ENCODE results near the gene NEDD4. TPM values are rescaled to one million over a fixed set of nuclear protein-coding genes. Genes with fewer than 3 reads are reported as not detected.

The NEDD4 gene
- total and polyA plus RNA-seq, 2 experiments from 2014 or later, result 11.0 to 21.8 TPM

GRCh38 chr15:55800216-55800615 is 193.2 kb downstream of the NEDD4 start:
- in situ Hi-C loops (cut with MboI), result no loop called here
- TF ChIP-seq EZH2 (IDR thresholded peaks at IDR 0.05; ENCODE audit: insufficient read depth, poor library complexity, severe bottlenecking), result no peak
- no peak for TF ChIP-seq EZH2phosphoT487 (IDR thresholded peaks at IDR 0.05; ENCODE audit: insufficient read depth, low read depth)
- no peak overlapping the region for H3K4me2 ChIP-seq (ENCODE audit: unreplicated experiment)
- no peak overlapping the region for H3K4me3 ChIP-seq
- 92 to 93% methylated on average over 2 of the region's 2 CpGs for WGBS, 2 experiments (ENCODE audit: low coverage in 1 of 2, low lambda C conversion rate in 2 of 2, missing lambda C conversion rate in 2 of 2)
- H3K9me3 ChIP-seq (ENCODE audit: low read depth), result no peaks in the 10 kb centered on the region
- H3F3A ChIP-seq (ENCODE audit: insufficient read depth), result no peaks in the 10 kb centered on the region
- H4K20me1 ChIP-seq (ENCODE audit: insufficient read depth), result no peaks in the 10 kb centered on the region
- no peak overlapping the region for H3K27ac ChIP-seq
- no peaks in the 10 kb centered on the region for H3K79me2 ChIP-seq (ENCODE audit: insufficient read depth)
- H3K36me3 ChIP-seq (ENCODE audit: low read depth), result no peaks in the 10 kb centered on the region
- H3K4me1 ChIP-seq (ENCODE audit: insufficient read depth), result no peaks in the 10 kb centered on the region
- peak overlapping the region; percentile 94 for H2AFZ ChIP-seq
- DNase-seq, result no peak
- H3K9ac ChIP-seq, result no peak overlapping the region
- 0 out of 2 replicates have a peak, but pooled peaks cover 11% of the 10 kb centered on the region for H3K27me3 ChIP-seq (replicated peaks; ENCODE audit: insufficient read depth)
- no peaks in the 10 kb centered on the region for H3K9me2 ChIP-seq (ENCODE audit: insufficient read depth)

- no peak overlapping the region for H3K4me3 ChIP-seq
- H3K9ac ChIP-seq, result no peak overlapping the region
- TF ChIP-seq EZH2phosphoT487 (IDR thresholded peaks at IDR 0.05; ENCODE audit: insufficient read depth, low read depth) (no peak), EZH2 (IDR thresholded peaks at IDR 0.05; ENCODE audit: insufficient read depth, poor library complexity, severe bottlenecking) (no peak)
- H3K4me2 ChIP-seq (ENCODE audit: unreplicated experiment), result no peak overlapping the region
- in situ Hi-C loops (cut with MboI), result no loop called here
- H3K27ac ChIP-seq, result no peak overlapping the region
- no peaks in the 10 kb centered on the region for H3K4me1 ChIP-seq (ENCODE audit: insufficient read depth)
- peak overlapping the region; percentile 94 for H2AFZ ChIP-seq
- no peaks in the 10 kb centered on the region for H3F3A ChIP-seq (ENCODE audit: insufficient read depth)
- no peaks in the 10 kb centered on the region for H3K9me2 ChIP-seq (ENCODE audit: insufficient read depth)
- DNase-seq, result peak; percentile 66
- 0 out of 2 replicates have a peak, but pooled peaks cover 8% of the 10 kb centered on the region for H3K27me3 ChIP-seq (replicated peaks; ENCODE audit: insufficient read depth)
- H3K36me3 ChIP-seq (ENCODE audit: low read depth), result no peaks in the 10 kb centered on the region
- H3K9me3 ChIP-seq (ENCODE audit: low read depth), result no peaks in the 10 kb centered on the region
- no peaks in the 10 kb centered on the region for H4K20me1 ChIP-seq (ENCODE audit: insufficient read depth)
- H3K79me2 ChIP-seq (ENCODE audit: insufficient read depth), result no peaks in the 10 kb centered on the region
- 49 to 55% methylated on average over 10 of the region's 10 CpGs for WGBS, 2 experiments (ENCODE audit: low coverage in 1 of 2, low lambda C conversion rate in 2 of 2, missing lambda C conversion rate in 2 of 2)
Observed at GRCh38 chr15:55799291-55800212, 193.9 kb downstream of the NEDD4 start.

- Histone ChIP-seq H4K20me1 (ENCODE audit: insufficient read depth) (no peaks in the 10 kb centered on the region), H3K9me2 (ENCODE audit: insufficient read depth) (no peaks in the 10 kb centered on the region), H3K27me3 (replicated peaks; ENCODE audit: insufficient read depth) (no peaks in the 10 kb centered on the region), H3K4me1 (ENCODE audit: insufficient read depth) (peaks cover 13% of the 10 kb centered on the region), H3K9ac (no peak overlapping the region), H3K27ac (no peak overlapping the region), H3K79me2 (ENCODE audit: insufficient read depth) (no peaks in the 10 kb centered on the region), H3K4me3 (no peak overlapping the region), H3K9me3 (ENCODE audit: low read depth) (no peaks in the 10 kb centered on the region), H2AFZ (no peak overlapping the region), H3F3A (ENCODE audit: insufficient read depth) (no peaks in the 10 kb centered on the region), H3K4me2 (ENCODE audit: unreplicated experiment) (no peak overlapping the region), H3K36me3 (ENCODE audit: low read depth) (no peaks in the 10 kb centered on the region)
- WGBS, 2 experiments (ENCODE audit: low coverage in 1 of 2, low lambda C conversion rate in 2 of 2, missing lambda C conversion rate in 2 of 2), result 36 to 39% methylated on average over 4 of the region's 4 CpGs
- in situ Hi-C loops (cut with MboI), result no loop called here
- DNase-seq, result peak; percentile 33
- TF ChIP-seq EZH2phosphoT487 (IDR thresholded peaks at IDR 0.05; ENCODE audit: insufficient read depth, low read depth), result no peak
- TF ChIP-seq EZH2 (IDR thresholded peaks at IDR 0.05; ENCODE audit: insufficient read depth, poor library complexity, severe bottlenecking), result no peak
Observed at GRCh38 chr15:55796321-55796965, 197.0 kb downstream of the NEDD4 start.

DNA sequence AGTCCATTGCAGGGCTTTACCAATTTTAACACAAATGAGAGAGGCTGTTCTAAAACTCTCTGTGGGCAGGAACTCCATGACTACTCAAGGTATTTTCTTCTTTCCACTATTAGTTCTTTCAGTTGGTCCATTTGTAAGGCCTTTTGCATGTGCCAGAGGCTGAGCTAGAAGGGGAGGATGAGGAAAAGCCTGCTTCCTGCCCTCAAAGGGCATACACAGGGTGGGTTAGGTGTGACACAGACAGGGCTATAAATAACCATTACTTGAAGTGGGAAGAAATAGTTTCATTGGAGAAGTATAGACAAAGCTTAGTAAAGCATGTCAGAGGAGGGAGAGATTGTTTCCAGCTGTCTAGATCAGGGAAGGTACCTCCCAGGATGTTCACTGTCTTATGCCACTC is 198.4 kb downstream of the NEDD4 start:
- no peaks in the 10 kb centered on the region for H3K9me2 ChIP-seq (ENCODE audit: insufficient read depth)
- H3K36me3 ChIP-seq (ENCODE audit: low read depth), result no peaks in the 10 kb centered on the region
- H4K20me1 ChIP-seq (ENCODE audit: insufficient read depth), result no peaks in the 10 kb centered on the region
- H3K4me1 ChIP-seq (ENCODE audit: insufficient read depth), result peaks cover 17% of the 10 kb centered on the region
- in situ Hi-C loops (cut with MboI), result no loop called here
- no peak overlapping the region for H3K4me3 ChIP-seq
- no peak overlapping the region for H3K9ac ChIP-seq
- H3K4me2 ChIP-seq (ENCODE audit: unreplicated experiment), result no peak overlapping the region
- H3K79me2 ChIP-seq (ENCODE audit: insufficient read depth), result no peaks in the 10 kb centered on the region
- H2AFZ ChIP-seq, result no peak overlapping the region
- H3F3A ChIP-seq (ENCODE audit: insufficient read depth), result no peaks in the 10 kb centered on the region; the same call in 1 of the 2 replicates
- TF ChIP-seq EZH2 (IDR thresholded peaks at IDR 0.05; ENCODE audit: insufficient read depth, poor library complexity, severe bottlenecking) (no peak), EZH2phosphoT487 (IDR thresholded peaks at IDR 0.05; ENCODE audit: insufficient read depth, low read depth) (no peak)
- H3K9me3 ChIP-seq (ENCODE audit: low read depth), result no peaks in the 10 kb centered on the region
- no peak overlapping the region for H3K27ac ChIP-seq
- no peaks in the 10 kb centered on the region for H3K27me3 ChIP-seq (replicated peaks; ENCODE audit: insufficient read depth)
- DNase-seq, result no peak

Data from GM23248 (cell line).